HK-2 (cell line): ENCODE results near the gene SPECC1.
"Not testable (repeated sequence)": the region's sequence is repeated elsewhere in the genome, so short reads cannot be mapped to it uniquely, and the experiment has no call there.

Experiments
- DNase-seq: peaks from one replicate; pipeline ENCODE4 v3.0.0-alpha.2; 2018; ENCODE audit not compliant: unreplicated experiment

The SPECC1 gene

DNA sequence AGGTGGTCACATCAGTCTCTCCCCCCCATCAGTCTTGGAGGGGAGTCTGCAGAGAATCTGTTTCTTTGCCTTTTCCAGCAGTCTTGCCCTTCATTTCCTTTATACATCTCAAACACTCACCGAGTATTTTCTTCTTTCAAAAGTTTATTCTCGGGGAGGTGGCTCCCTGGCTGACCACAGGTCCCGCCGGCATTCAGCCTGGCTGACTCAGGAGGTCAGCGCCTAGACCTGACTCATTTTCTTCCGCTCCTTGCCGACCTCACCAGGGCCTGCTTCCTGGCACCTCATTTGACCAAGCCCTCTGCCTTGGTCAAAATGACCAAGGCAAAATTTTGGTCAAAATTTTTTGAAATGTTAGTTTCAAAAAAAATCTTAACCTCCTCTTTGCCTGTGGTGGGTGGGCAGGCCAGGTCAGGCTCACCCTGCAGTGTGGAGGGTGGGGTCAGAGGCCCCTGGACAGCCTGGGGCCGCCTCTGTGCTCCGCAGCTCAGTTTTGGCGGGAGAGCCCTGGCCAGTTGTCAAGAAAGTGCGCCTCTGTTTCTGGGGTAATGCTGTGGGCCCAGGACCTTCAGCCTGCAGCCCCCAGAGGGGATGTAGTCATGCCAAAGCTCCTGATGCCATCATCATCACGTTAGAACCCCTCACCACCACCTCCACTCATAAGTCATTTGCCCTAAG, 165.6 kb downstream of the SPECC1 start:
- peak; percentile 78 for DNase-seq

DNA sequence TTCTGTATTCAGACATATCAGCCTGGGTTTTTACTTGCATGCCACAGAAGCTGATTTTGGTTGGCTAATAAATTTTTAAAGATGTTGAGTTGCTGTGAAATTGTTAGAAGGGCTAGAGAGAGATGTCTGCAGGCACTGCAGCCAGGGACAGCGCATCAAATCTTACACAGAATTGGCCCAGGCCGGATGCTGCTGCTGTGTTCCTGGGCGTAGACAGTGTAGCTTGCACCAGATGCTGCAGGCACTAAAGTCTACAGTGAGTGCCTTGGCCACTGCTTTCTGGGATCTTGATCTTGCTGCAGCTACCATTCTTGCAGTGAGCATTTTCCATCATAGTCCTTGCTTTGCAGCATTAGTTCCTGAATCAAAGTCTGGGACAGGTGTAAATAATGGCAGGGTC, 169.9 kb downstream of the SPECC1 start:
- DNase-seq, result no peak

- no peak for DNase-seq
Measured at GRCh38 chr17:20180661-20181060, 171.5 kb downstream of the SPECC1 start.

DNA sequence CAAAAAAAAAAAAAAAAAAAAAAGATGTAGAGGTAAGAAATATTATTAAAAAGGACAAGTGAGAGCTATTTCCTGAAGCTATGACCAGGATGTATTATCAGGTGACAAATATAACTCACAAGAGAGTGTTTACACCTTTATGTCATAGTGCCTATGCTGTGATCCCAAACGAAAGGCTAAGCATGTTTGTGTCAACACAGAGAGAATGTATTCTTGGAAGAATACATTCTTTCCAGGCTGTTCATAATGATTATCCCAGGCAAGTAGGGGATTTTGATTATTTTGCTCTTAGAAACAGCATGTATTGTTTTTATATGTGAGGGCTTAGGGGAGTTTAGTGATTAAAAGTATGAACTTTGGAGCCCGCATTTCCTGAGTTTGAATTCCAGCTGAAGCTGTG, 175.0 kb downstream of the SPECC1 start:
- no peak for DNase-seq

DNA sequence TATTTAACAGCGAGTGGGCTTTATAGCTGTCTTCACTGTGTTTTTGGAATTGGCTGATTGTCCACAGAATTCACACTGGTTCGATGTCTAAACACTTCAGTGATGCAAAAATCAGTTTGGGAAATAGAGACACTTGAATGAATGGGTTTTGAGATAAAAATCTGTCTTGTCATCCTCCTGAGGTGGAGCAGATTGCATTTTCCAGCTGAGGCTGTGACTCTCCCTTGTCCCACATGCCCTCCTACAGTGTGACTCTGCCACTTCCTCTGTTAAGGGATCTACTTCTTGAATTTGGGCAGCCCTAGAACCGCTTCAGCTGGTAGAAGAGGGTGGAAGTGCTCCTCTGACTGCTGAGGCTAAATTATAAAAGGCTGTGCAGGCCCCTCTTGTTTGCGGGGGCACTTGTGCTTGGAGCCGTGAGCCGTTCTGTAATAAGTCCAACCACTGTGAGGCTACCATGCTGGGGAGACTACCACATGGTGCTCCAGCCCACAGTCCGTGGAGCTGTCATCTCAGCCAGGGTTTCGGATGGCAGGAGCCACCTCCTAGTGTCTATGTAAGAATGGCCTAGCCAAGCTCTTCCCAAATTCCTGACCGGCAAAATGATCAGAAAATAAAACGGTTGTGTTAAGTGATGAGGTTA, 175.9 kb downstream of the SPECC1 start:
- no peak for DNase-seq

GRCh38 chr17:20187049-20187448, 177.9 kb downstream of the SPECC1 start:
- no peak for DNase-seq

- no peak for DNase-seq
Measured at GRCh38 chr17:20189302-20189701, 180.1 kb downstream of the SPECC1 start.

DNA sequence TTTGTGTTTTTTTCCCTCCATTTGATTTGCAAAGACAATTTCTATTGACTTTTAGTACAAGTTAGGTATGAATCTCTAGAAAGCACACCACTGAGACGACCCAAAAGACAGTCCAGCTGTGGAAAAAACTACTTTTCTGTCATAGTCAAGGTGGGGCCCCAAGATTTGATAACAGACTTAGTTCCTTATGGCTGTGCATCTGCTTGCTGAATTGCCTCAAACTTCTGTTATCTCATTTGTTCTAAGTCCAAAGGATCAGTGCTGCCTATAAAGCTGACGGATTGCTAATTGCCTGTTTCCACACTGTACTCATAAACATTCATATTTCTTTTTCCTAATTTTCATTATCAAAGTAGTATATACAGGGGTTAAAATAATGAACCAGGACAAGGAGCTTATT, 180.8 kb downstream of the SPECC1 start:
- no peak for DNase-seq

GRCh38 chr17:20190605-20191004, 181.4 kb downstream of the SPECC1 start:
- no peak for DNase-seq

GRCh38 chr17:20191056-20191455, 181.9 kb downstream of the SPECC1 start:
- no peak for DNase-seq

DNA sequence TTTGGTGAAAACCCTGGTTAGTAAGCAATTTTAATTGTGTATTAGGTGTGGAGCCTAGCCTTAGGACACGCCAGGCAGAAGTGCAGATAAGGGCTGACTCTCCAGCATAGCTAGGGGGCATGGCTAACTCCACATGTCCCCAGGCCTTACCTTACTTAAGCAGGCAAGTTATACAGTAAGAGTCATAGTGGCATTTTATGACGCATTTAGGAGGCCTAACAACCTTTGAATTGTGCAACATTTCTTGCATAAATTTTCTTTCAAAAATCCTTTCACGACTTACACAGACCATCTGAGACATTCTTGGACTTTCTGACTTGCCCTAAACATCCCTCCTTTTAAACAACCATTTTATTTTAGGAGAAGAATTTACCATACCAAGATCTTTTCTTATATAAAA, 187.1 kb downstream of the SPECC1 start:
- not testable (repeated sequence) for DNase-seq

DNA sequence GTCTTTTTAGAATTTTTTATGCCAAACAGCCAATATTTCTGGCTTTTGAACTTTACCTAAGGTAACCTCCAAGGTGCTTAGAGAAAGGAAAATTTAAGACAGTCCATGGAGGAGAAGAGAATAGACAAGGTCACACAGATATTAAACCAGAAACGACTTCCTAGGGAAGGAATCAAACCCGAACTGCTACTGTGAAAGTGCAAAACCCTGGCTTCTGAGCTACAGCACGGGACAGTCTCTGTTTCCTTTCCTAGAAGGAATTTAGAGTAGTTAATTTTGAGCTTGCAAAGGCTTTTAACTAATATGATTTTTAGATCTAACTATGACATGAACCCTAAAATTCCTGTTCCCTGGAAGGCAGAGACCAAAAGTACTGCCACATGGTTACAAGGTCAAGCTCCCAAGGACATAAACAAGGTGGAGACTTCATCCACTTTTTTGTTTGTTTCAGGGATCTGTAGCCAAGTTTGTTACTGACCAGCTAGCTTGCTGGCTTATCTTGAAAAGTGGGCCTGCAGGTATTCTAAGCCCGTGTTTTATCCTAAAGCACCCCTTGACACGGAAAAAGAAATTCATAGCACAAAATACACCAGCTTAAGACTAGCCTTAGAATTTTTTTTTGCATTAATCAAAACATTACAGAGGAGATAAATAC, 188.2 kb downstream of the SPECC1 start:
- no peak for DNase-seq

DNA sequence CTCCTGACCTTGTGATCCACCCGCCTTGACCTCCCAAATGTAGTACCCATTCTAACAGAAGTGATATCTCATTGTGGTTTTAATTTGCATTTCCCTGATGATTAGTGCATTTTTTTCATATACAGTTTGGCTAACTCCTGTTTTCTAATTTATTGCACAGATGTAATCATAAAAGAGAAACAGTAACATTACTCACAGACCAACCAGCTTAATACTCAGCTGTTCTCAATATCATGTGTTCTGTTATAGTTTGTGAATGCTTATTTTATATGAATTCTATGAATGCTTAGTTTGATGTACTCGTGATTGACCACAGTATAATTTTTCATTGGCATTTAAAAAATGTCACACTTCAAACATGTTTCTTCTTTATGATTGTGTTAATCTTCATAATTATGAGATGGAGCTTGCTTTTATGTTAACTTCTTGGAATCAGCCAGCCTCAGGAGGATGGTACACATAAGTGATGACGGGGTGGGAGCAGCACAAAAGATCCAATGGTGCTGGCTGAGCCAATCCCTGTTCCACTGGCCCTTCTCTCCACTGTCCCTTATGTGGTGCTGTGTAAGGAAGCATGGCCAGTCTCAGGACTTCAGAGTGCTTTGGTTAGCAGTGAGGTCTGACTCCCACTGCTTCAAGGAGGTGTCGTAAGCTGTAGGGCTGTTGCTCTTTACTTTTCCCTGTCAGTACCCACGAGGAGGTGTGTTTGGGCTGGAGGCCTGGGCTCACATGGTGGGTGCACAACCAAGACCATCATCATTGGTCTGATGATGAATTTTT, 191.0 kb downstream of the SPECC1 start:
- DNase-seq, result no peak

DNA sequence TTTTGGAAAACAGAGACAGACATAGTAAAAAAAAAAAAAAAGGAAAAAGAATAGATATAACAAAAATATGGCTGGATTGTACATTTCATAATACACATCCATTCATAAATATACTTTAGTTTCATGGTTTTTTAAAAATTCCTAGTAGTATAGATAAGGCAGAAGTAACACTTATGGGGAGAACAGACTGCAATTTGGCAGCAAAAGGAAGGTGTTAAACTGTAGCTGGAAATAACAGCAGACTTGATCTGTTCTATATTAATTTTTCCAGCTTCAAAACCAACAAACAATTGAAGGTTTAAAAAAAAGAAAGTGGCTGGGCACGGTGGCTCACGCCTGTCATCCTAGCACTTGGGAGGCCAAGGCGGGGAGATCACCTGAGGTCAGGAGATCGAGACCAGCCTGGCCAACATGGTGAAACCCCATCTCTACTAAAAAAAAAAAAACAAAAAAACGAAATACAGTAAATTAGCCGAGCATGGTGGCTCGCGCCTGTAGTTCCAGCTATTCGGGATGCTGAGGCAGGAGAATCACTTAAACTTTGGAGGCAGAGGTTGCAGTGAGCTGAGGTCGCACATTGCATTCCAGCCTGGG, 191.8 kb downstream of the SPECC1 start:
- DNase-seq, result no peak

DNA sequence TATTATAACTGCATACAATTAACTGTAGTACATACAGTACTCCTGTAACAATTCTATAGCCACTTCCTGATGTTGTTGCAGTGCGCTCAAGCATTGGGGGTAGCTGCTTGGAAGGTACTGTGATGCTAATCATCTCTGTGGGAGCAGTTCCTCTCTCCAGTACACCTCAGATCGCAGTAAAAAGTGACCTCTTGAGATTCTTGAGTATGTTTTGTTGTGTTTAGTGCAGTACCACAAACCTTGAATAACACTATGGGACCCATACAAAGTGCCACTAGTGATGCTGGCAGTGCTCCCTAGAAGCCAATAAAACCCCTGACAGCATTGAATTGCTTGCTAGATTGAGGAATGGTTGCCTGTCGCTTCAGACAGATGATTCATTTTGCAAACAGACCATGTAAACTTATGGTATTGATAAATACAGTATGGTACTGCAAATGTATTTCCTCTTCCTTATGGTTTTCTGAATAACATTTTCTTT, 193.0 kb downstream of the SPECC1 start:
- DNase-seq, result no peak

DNA sequence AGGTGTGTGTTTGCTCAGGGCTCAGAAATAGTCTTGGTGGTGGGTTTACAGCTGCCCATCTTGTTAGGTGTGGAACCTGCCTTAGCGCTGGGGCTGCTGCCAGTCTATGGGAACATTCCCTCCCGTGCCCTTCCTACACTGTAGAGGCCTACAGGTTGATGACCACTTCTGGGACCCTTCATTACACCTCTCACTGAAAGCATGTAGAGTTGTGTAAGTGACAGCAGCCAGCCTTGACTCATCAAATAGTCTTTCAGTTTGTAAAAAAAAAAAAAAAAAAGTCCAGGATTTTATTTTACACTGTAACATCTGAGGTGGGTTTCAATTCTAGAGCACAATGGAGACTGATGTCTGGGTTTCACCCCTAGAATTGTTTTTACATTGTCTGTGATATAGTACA, 193.9 kb downstream of the SPECC1 start:
- no peak for DNase-seq

GRCh38 chr17:20203761-20204263, 194.7 kb downstream of the SPECC1 start:
- DNase-seq, result peak; percentile 52

- DNase-seq, result no peak
Measured at GRCh38 chr17:20205609-20206008, 196.4 kb downstream of the SPECC1 start.

GRCh38 chr17:20206068-20206467, 196.9 kb downstream of the SPECC1 start:
- DNase-seq, result no peak

DNA sequence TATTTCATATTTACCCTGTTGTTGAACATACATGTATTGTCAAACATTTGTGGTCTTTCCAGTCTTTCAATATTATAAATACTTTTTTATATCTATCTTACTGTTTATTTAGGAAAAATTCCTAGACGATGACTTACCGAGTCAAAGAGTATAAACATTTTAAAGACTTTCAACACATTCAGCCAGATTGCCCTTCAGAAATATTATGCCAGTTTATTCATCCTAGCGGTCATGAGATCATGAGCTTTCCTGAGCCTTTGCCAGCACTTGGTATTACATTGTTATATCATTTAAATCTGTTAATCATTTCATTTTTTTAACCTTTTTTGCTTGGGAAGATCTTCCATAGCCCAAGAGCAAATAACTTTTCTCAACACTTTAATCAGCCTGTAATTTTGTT, 197.4 kb downstream of the SPECC1 start:
- no peak for DNase-seq

- no peak for DNase-seq
Measured at GRCh38 chr17:20207262-20207985, 198.3 kb downstream of the SPECC1 start.
